RWPE2 (cell line): ENCODE measurements around the gene ZNF879.

ENCODE experiments used
- ATAC-seq: fragments of 200-7000 bp; cut with Tn5 transposase; 3 replicates; pipeline ENCODE4 v1.9.1; 2021; ENCODE audit warnings: low read depth
- DNase-seq: peaks from one replicate; pipeline ENCODE4 v3.0.0-alpha.2; 2020; ENCODE audit warnings: low spot score
- H3K27ac ChIP-seq: fragments of 450-650 bp; 2 replicates; pipeline ENCODE4 v1.5.1; 2017; ENCODE audit warnings: mild to moderate bottlenecking; ENCODE audit not compliant: poor library complexity, severe bottlenecking
- H3K27me3 ChIP-seq: fragments of 250-450 bp; sonication (Bioruptor Pico); 2 replicates; pipeline ENCODE4 v1.5.1; 2021; ENCODE audit warnings: mild to moderate bottlenecking, moderate library complexity; ENCODE audit not compliant: insufficient read depth, poor library complexity, severe bottlenecking
- H3K36me3 ChIP-seq: fragments of 250-450 bp; sonication (Bioruptor Pico); 2 replicates; pipeline ENCODE4 v1.5.1; 2020; ENCODE audit warnings: low read depth, mild to moderate bottlenecking, moderate library complexity
- H3K4me1 ChIP-seq: fragments of 250-450 bp; sonication (Bioruptor Pico); 2 replicates; pipeline ENCODE4 v1.5.1; 2021; ENCODE audit warnings: mild to moderate bottlenecking, moderate library complexity; ENCODE audit not compliant: insufficient read depth, poor library complexity, severe bottlenecking
- H3K4me3 ChIP-seq: fragments of 250-450 bp; sonication (Bioruptor Pico); 2 replicates; pipeline ENCODE4 v1.5.1; 2021; ENCODE audit warnings: mild to moderate bottlenecking, moderate library complexity; ENCODE audit not compliant: severe bottlenecking
- H3K9me3 ChIP-seq: fragments of 250-450 bp; sonication (Bioruptor Pico); 2 replicates; pipeline ENCODE4 v1.5.1; 2021; ENCODE audit warnings: mild to moderate bottlenecking, moderate library complexity; ENCODE audit not compliant: severe bottlenecking
- CTCF ChIP-seq: fragments of 450-650 bp; IDR thresholded peaks from one replicate; pipeline ENCODE4 v1.5.1; 2017; ENCODE audit warnings: mild to moderate bottlenecking, moderate library complexity; ENCODE audit not compliant: poor library complexity, severe bottlenecking

Gene ZNF879

GRCh38 chr5:179060116-179061008, 36.8 kb downstream of the ZNF879 start, which contains the start of gene ZNF354C:
Gene ZNF354C, plus strand, starts transcription at chr5:179060373. Its CDS starts 1,696 bp downstream, at chr5:179062069.
- peak within 1 kb of the TSS; percentile 61 for H3K4me3 ChIP-seq
- ATAC-seq = peak; percentile 99
- peaks cover 31% of the 10 kb centered on the region for H3K36me3 ChIP-seq
- peaks cover 3% of the 10 kb centered on the region for H3K9me3 ChIP-seq
- H3K27me3 ChIP-seq = no peaks in the 10 kb centered on the region
- H3K27ac ChIP-seq = peak within 1 kb of the TSS; percentile 6
- peak; percentile 92 for DNase-seq
- no peak for TF ChIP-seq CTCF
- no peaks in the 10 kb centered on the region for H3K4me1 ChIP-seq

- Histone ChIP-seq H3K4me1 (no peaks in the 10 kb centered on the region), H3K36me3 (peaks cover 38% of the 10 kb centered on the region), H3K4me3 (peak overlapping the region; percentile 61), H3K9me3 (peaks cover 4% of the 10 kb centered on the region), H3K27ac (no peak overlapping the region), H3K27me3 (no peaks in the 10 kb centered on the region)
- ATAC-seq (no peak), DNase-seq (no peak)
- no peak for TF ChIP-seq CTCF
Observed at GRCh38 chr5:179061025-179061424, 37.4 kb downstream of the ZNF879 start.

- no peak for TF ChIP-seq CTCF
- Histone ChIP-seq H3K9me3 (peaks cover 21% of the 10 kb centered on the region), H3K4me1 (no peaks in the 10 kb centered on the region), H3K27ac (no peak overlapping the region), H3K36me3 (peaks cover 63% of the 10 kb centered on the region), H3K4me3 (no peak overlapping the region), H3K27me3 (no peaks in the 10 kb centered on the region)
- no peak for ATAC-seq
- no peak for DNase-seq
Observed at GRCh38 chr5:179065703-179066102, 42.1 kb downstream of the ZNF879 start.

GRCh38 chr5:179079165-179079987, 55.8 kb downstream of the ZNF879 start:
- DNase-seq = no peak
- Histone ChIP-seq H3K27ac (no peak overlapping the region), H3K9me3 (peaks cover 71% of the 10 kb centered on the region), H3K4me1 (no peaks in the 10 kb centered on the region), H3K36me3 (peaks cover 47% of the 10 kb centered on the region), H3K4me3 (no peak overlapping the region), H3K27me3 (no peaks in the 10 kb centered on the region)
- TF ChIP-seq CTCF = no peak
- no peak for ATAC-seq
